Naive thymus-derived CD4-positive, alpha-beta T cell (primary cell): ENCODE results near the gene NYNRIN. TPM values are rescaled to one million over a fixed set of nuclear protein-coding genes. Genes with fewer than 3 reads are reported as not detected.

Experiments used
- ATAC-seq: fragments of 150-1000 bp; cut with Tn5 transposase; 2 replicates; pipeline ENCODE4 v1.10.0; 2021; ENCODE audit warnings: mild to moderate bottlenecking, moderate library complexity
- CTCF ChIA-PET: fragments of 350-600 bp; sonication (Branson Sonifier 250); formaldehyde crosslinking; loops from one replicate; lab custom pipeline; 2021; ENCODE audit warnings: antibody characterized with exemption; lab: Charles Lee
- POLR2A ChIA-PET: fragments of 350-600 bp; sonication (Branson Sonifier 250); formaldehyde crosslinking; loops from one replicate; lab custom pipeline; 2021; ENCODE audit warnings: antibody characterized with exemption, inconsistent platforms; lab: Charles Lee
- DNase-seq, 9 donors: peaks; one replicate each; pipeline versions ENCODE4 v3.0.0 to v3.0.0-alpha.2; 2020 to 2022; ENCODE audit warnings: mixed read lengths in 1 of 9
- H3K27ac ChIP-seq: one replicate; pipeline ENCODE4 v1.7.0; 2013; ENCODE audit warnings: mild to moderate bottlenecking, low read depth, low read length, moderate library complexity
- H3K27me3 ChIP-seq, 2 donors: one replicate each; pipeline ENCODE4 v1.7.0; 2013; ENCODE audit warnings: low read length in 2 of 2, mild to moderate bottlenecking in 2 of 2, moderate library complexity in 2 of 2; ENCODE audit not compliant: control insufficient read depth in 2 of 2, insufficient read depth in 2 of 2
- H3K36me3 ChIP-seq, 3 experiments: 1 replicate in 2 of 3; 2 replicates in 1 of 3; pipeline ENCODE4 v1.7.0; 2013; ENCODE audit warnings: low read length in 3 of 3, mild to moderate bottlenecking in 3 of 3, moderate library complexity in 1 of 3; ENCODE audit not compliant: insufficient read depth in 3 of 3, control insufficient read depth in 2 of 3
- H3K4me1 ChIP-seq, 2 donors: one replicate each; pipeline ENCODE4 v1.7.0; 2013; ENCODE audit warnings: low read length in 2 of 2, mild to moderate bottlenecking in 2 of 2, moderate library complexity in 1 of 2; ENCODE audit not compliant: control insufficient read depth in 2 of 2, insufficient read depth in 2 of 2
- H3K4me3 ChIP-seq: 2 replicates; pipeline ENCODE4 v1.7.0; 2013; ENCODE audit warnings: mild to moderate bottlenecking, low read length
- H3K9me3 ChIP-seq, 3 experiments: 1 replicate in 2 of 3; 2 replicates in 1 of 3; pipeline ENCODE4 v1.7.0; 2013; ENCODE audit warnings: low read length in 3 of 3; ENCODE audit not compliant: control insufficient read depth in 2 of 3
- H3K27ac Mint-ChIP-seq, 9 donors: one replicate each; pipeline ENCODE4 v1.8.0; 2020 to 2022; ENCODE audit warnings: mixed read lengths in 9 of 9, mild to moderate bottlenecking in 8 of 9, moderate library complexity in 5 of 9, inconsistent platforms in 2 of 9
- H3K27me3 Mint-ChIP-seq, 5 donors: one replicate each; pipeline ENCODE4 v1.8.0; 2021 to 2022; ENCODE audit warnings: mixed read lengths in 5 of 5, mild to moderate bottlenecking in 1 of 5
- H3K36me3 Mint-ChIP-seq, 5 donors: one replicate each; pipeline ENCODE4 v1.8.0; 2020 to 2022; ENCODE audit warnings: mixed read lengths in 5 of 5, mild to moderate bottlenecking in 3 of 5, inconsistent platforms in 1 of 5
- H3K4me1 Mint-ChIP-seq, 7 donors: one replicate each; pipeline ENCODE4 v1.8.0; 2020 to 2022; ENCODE audit warnings: mixed read lengths in 7 of 7, mild to moderate bottlenecking in 3 of 7, inconsistent platforms in 1 of 7
- H3K4me3 Mint-ChIP-seq, 10 donors: one replicate each; pipeline ENCODE4 v1.8.0; 2020 to 2022; ENCODE audit warnings: mild to moderate bottlenecking in 10 of 10, mixed read lengths in 10 of 10, moderate library complexity in 6 of 10, inconsistent platforms in 2 of 10
- H3K9me3 Mint-ChIP-seq, 11 donors: one replicate each; pipeline ENCODE4 v1.8.0; 2020 to 2022; ENCODE audit warnings: mixed read lengths in 11 of 11, mild to moderate bottlenecking in 4 of 11, inconsistent platforms in 1 of 11, moderate library complexity in 1 of 11
- intact Hi-C, 2 donors: fragments of 100-400 bp; cut with micrococcal nuclease; formaldehyde crosslinking; loops; one replicate each; pipeline ENCODE4 v1.15.1; 2023
- polyA plus RNA-seq, 2 donors: library from polyadenylated mRNA; unstranded; fragments of 300-500 nt; fragmentation: Illumina TruSeq; gene quantifications; one replicate each; pipeline ENCODE4 v1.2.3, GENCODE V29; 2021
- total RNA-seq, 6 experiments: library from RNA in 5 of 6; stranded (reverse) in 5 of 6; gene quantifications; 1 replicate in 5 of 6; 2 replicates in 1 of 6; pipeline ENCODE4 v1.2.3 and lab custom pipeline; 2021 to 2026

Gene NYNRIN
- total and polyA plus RNA-seq, 7 experiments from 2014 or later = 0.08 to 1.3 (median 0.11) TPM; not detected in 2

DNA sequence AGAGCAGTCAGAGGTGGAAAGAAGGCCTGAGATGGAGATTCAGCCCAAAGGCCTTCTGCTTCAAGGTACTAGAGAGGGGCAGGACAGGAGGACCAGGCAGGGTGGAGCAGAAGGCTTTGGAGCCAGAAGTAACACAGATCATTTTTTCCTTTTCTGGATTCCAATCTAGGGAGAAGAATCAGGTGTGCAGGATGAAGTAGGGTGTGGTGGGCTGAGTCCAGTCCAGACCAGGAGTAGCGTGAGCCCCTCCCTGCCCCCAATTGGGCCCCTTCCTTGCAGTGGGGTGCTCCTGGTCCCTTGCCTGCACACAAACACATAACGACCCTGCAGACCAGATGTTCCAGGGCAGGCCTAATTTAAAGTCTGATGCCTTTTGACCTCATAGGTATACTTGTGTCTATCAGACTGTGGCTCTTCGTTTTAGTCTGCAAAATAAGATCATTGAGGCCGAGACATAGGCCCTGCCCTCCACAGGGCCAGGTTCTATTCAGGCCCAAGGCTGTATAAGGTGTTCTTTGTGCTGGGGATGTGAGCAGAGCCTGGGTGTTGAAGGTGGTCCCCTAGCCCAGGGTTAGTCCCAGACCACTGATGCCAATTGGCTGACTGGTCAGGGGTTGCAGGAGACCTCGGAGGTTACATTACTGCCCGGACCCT lies 1.0 kb upstream of the NYNRIN start:
- POLR2A ChIA-PET = no interaction called here
- Mint-ChIP-seq H3K27ac (peak overlapping the region in 1 of 9 donors; percentile 32), H3K4me3 (peak overlapping the region in 9 of 10 donors; percentile 2 to 73 (median 45))

DNA sequence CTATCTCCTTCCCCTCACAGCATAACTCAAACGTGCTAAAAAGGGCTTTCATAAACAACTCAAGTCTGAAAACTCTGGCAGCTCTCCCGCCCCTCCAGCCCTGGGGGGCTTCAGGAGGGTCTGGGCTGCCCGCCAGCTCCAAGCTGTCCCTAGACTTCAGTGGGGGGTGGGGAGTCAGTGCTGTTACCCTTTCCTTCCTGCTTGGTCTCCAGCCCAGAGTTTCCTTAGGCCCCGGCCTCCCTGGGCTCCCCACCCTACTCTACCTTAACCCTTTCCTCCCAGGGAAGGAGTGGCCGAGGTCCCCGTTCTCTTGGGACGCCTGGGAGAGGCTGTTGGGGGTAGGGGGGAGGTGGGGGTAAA lies 530 bp upstream of the NYNRIN start:
- ChIA-PET CTCF (no interaction called here), POLR2A (no interaction called here)
- DNase-seq = no peak
- no peak overlapping the region for H3K27ac Mint-ChIP-seq
- Histone ChIP-seq H3K36me3 (no peaks in the 10 kb centered on the region), H3K27ac (no peak overlapping the region), H3K27me3 (no peaks in the 10 kb centered on the region), H3K9me3 (no peaks in the 10 kb centered on the region), H3K4me1 (peaks cover 0 to 5% of the 10 kb centered on the region in 2 donors), H3K4me3 (no peak overlapping the region)
- H3K9me3 Mint-ChIP-seq = no peaks in the 10 kb centered on the region
- peak overlapping the region in 6 of 10 donors; percentile 4 to 72 (median 37) for H3K4me3 Mint-ChIP-seq
- intact Hi-C loops = no loop called here
- peaks cover 0 to 59% (median 8%) of the 10 kb centered on the region in 5 donors for H3K27me3 Mint-ChIP-seq
- no peak for ATAC-seq
- peaks cover 0 to 18% (median 15%) of the 10 kb centered on the region in 7 donors for H3K4me1 Mint-ChIP-seq
- H3K36me3 Mint-ChIP-seq = no peaks in the 10 kb centered on the region

More for the DNA sequence above, 1.0 kb upstream of the NYNRIN start:
- Histone ChIP-seq H3K4me1 (peaks cover 0 to 5% of the 10 kb centered on the region in 2 donors), H3K27me3 (no peaks in the 10 kb centered on the region), H3K27ac (no peak overlapping the region), H3K36me3 (no peaks in the 10 kb centered on the region), H3K9me3 (no peaks in the 10 kb centered on the region), H3K4me3 (no peak overlapping the region)
- intact Hi-C loops = no loop called here
- Mint-ChIP-seq H3K4me1 (peaks cover 0 to 18% (median 15%) of the 10 kb centered on the region in 7 donors), H3K36me3 (no peaks in the 10 kb centered on the region), H3K27me3 (peaks cover 0 to 54% (median 8%) of the 10 kb centered on the region in 5 donors), H3K9me3 (no peaks in the 10 kb centered on the region)
- DNase-seq = no peak
- no peak for ATAC-seq
- CTCF ChIA-PET = no interaction called here

DNA sequence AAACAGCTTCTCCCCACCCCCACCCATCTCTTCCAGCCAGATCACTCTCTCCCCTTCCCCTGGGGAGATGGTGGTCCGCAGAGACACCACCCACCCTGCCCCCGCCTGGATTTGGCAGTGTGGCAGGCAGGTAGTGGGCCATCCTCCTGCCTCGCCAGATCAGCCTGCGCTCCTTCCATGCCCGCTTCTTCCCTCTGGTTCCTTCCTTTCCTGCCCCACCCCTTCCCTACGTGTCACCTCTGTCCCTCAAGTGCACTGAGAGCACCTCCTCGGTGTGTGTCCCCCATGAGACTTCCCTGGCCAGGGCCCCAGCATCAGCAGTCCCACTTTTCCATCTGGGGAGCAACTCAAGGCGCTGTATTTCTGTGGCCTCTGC lies 632 bp downstream of the NYNRIN start:
- H3K4me1 ChIP-seq = peaks cover 0 to 5% of the 10 kb centered on the region in 2 donors
- H3K4me3 ChIP-seq = peak overlapping the region; percentile 37

DNA sequence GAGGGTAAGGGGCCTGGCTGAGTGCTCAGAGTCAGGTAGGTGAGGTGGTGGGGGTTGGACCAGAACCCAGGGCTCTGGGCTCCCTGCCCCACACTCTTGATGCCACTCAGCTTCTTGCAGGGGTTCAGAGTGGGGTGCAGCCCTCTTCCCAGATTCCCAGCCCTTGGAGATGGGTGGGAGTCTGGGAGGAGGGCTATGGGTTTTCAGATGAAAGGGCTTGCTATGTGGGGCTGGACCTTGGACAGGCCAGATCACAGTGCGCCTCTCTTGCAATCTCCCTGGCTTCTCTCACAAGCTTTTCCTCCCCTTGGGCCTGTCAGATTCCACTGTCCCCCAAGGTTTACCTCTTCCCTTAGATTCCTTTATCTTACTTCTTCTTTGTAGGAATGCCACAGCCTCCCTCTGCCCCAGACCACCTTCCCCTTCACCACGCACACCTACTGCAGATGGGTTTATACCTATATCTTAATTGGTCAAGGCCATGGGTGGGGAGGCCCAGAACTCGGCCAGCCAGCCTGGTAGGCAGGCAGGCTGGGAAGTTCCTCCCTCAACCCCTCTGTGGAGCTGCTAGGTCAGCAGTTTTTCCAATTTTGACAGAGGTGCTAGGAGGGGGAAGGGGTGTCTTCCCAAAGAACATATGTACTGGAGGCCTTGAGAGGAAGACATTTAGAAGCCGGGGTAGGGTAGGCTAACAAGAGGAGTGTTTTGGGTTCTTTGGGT lies 1.4 kb downstream of the NYNRIN start:
- H3K27ac Mint-ChIP-seq = no peak overlapping the region
- ChIA-PET CTCF (no interaction called here), POLR2A (interaction anchor here (0.9 kb wide), 1 partner anchor 30 kb away, joined by 4 read pairs; the partner anchor contains the start of gene KHNYN)
- H3K36me3 Mint-ChIP-seq = no peaks in the 10 kb centered on the region
- H3K9me3 Mint-ChIP-seq = no peaks in the 10 kb centered on the region
- H3K4me1 Mint-ChIP-seq = peaks cover 0 to 18% (median 15%) of the 10 kb centered on the region in 7 donors
- Histone ChIP-seq H3K4me3 (no peak overlapping the region), H3K27me3 (no peaks in the 10 kb centered on the region), H3K36me3 (no peaks in the 10 kb centered on the region), H3K4me1 (peaks cover 0 to 5% of the 10 kb centered on the region in 2 donors), H3K27ac (no peak overlapping the region), H3K9me3 (no peaks in the 10 kb centered on the region)
- DNase-seq (no peak), ATAC-seq (no peak)
- H3K4me3 Mint-ChIP-seq = peak overlapping the region in 9 of 10 donors; percentile 71 to 84 (median 79)
- peaks cover 0 to 68% (median 18%) of the 10 kb centered on the region in 5 donors for H3K27me3 Mint-ChIP-seq
- intact Hi-C loops = loop anchor here in 1 of 2 donors (1.0 kb wide), 1 partner anchor 27 kb away; no protein-coding TSS in a partner anchor

More for the DNA sequence above, 632 bp downstream of the NYNRIN start:
- ATAC-seq (peak; percentile 3), DNase-seq (no peak)
- ChIA-PET CTCF (no interaction called here), POLR2A (no interaction called here)
- Mint-ChIP-seq H3K36me3 (no peaks in the 10 kb centered on the region), H3K4me3 (peak overlapping the region; percentile 71 to 84 (median 76)), H3K9me3 (no peaks in the 10 kb centered on the region), H3K27ac (peak overlapping the region in 1 of 9 donors; percentile 90), H3K27me3 (peaks cover 0 to 63% (median 14%) of the 10 kb centered on the region in 5 donors), H3K4me1 (peaks cover 0 to 18% (median 15%) of the 10 kb centered on the region in 7 donors)
- intact Hi-C loops = loop anchor here in 1 of 2 donors (1.0 kb wide), 1 partner anchor 28 kb away; no protein-coding TSS in a partner anchor
- Histone ChIP-seq H3K27me3 (no peaks in the 10 kb centered on the region), H3K36me3 (no peaks in the 10 kb centered on the region), H3K27ac (peak overlapping the region; percentile 43), H3K9me3 (no peaks in the 10 kb centered on the region)

DNA sequence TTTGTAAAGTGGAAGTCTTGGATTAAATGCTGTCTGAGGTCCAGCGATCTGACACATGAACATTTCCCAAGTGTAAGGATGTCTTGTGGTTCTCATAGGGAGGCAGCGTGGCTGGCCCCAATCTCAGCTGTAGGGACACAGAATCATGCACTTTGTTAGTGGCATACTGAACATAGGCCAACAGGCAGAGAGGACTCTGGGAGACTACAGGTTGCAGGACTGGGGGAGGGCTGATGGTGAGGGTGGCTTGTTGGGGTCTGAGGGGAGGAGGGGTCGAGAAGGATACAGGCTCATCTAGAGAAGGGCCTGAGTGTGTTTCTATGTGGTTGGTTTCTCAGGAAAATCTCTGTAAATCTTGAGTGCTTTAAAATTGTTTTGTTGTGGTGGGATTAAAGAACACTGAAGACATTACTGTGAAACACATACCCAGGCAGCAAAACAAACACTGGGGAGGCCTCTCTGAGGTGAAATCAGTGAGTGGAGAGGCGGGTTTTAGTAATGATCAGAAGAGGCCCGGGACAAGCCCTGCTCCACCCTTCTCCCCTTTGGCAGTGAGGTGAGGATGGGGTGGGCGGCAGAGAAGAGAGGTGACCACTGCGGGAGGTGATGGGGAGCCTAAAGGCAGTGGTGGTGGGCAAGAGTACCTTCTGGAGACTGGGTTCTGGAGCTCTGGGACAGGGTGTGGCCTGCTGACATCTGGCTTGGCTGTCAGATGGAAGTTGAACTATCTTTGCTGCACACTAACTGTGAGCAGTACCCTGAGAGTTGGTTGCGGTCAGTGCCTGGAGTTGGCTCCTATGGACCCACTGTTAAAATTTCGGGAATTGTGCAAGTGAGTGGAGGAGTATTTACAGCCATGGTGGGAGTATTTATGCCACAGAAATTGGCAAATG lies 3.3 kb downstream of the NYNRIN start:
- no peaks in the 10 kb centered on the region for H3K36me3 Mint-ChIP-seq
- no peaks in the 10 kb centered on the region for H3K9me3 ChIP-seq
- DNase-seq = no peak
- ATAC-seq = no peak
- no peaks in the 10 kb centered on the region for H3K9me3 Mint-ChIP-seq
- H3K27ac ChIP-seq = no peak overlapping the region
- H3K4me1 ChIP-seq = peaks cover 0 to 5% of the 10 kb centered on the region in 2 donors
- peaks cover 9 to 68% (median 23%) of the 10 kb centered on the region in 5 donors for H3K27me3 Mint-ChIP-seq
- no peak overlapping the region for H3K4me3 ChIP-seq
- intact Hi-C loops = no loop called here
- H3K27me3 ChIP-seq = no peaks in the 10 kb centered on the region
- no peaks in the 10 kb centered on the region for H3K36me3 ChIP-seq
- H3K4me3 Mint-ChIP-seq = no peak overlapping the region
- ChIA-PET CTCF (no interaction called here), POLR2A (interaction anchor here (0.5 to 0.7 kb wide), 2 partner anchors 32 to 38 kb away, joined by 3 read pairs; no protein-coding TSS in a partner anchor)
- H3K4me1 Mint-ChIP-seq = peaks cover 0 to 18% (median 11%) of the 10 kb centered on the region in 7 donors
- peak overlapping the region in 1 of 9 donors; percentile 37 for H3K27ac Mint-ChIP-seq

DNA sequence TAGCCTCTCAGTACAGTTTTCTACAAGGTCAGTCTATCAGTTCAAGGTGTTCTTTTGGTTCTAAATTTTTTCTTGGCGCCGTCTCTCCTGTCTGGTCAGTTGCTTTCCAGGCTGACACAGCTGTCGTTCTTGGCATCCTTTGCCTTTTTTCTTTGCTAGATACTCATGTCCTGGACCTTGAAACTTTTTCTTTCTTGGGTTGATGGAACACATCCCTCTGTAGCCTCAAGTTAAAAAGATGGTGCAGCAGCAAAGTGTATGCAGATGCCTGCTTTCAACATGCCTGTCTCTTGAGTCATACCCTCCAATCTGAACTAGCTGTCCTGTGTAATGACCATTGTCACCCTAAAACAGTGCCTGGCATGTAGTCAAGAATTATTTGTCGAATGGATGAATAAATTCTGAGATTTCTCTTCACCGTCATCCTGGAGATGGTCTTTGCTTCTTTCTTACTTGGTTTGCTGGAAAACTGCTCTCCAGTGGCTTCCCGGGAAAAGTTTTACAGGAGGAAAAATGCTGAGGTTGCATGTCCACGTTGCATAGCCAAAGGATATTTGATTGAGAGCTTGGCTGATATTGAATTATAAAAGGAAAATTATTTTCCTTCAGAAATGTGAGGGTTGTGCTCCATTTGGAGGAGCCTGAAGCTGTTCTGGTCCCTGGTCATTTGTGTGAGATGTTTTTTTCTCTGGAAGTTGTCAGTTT lies 4.6 kb downstream of the NYNRIN start:
- Mint-ChIP-seq H3K4me3 (no peak overlapping the region), H3K27ac (no peak overlapping the region), H3K27me3 (peaks cover 10 to 60% (median 23%) of the 10 kb centered on the region in 5 donors), H3K36me3 (no peaks in the 10 kb centered on the region), H3K4me1 (peaks cover 0 to 15% (median 9%) of the 10 kb centered on the region in 7 donors), H3K9me3 (no peaks in the 10 kb centered on the region)
- intact Hi-C loops = no loop called here
- no peaks in the 10 kb centered on the region for H3K36me3 ChIP-seq
- no peak for ATAC-seq
- H3K4me3 ChIP-seq = no peak overlapping the region
- H3K4me1 ChIP-seq = peaks cover 0 to 5% of the 10 kb centered on the region in 2 donors
- H3K27me3 ChIP-seq = no peaks in the 10 kb centered on the region
- H3K27ac ChIP-seq = no peak overlapping the region
- CTCF ChIA-PET = no interaction called here
- POLR2A ChIA-PET = no interaction called here
- no peak for DNase-seq
- H3K9me3 ChIP-seq = no peaks in the 10 kb centered on the region
